GM23338 (cell line): ENCODE results near the gene SH3BP5.
"Not testable (repeated sequence)": the region's sequence is repeated elsewhere in the genome, so short reads cannot be mapped to it uniquely, and the experiment has no call there.

Experiments
- CREB1 ChIP-seq: fragments of 250-450 bp; sonication (Bioruptor Pico); IDR thresholded peaks from 2 replicates; pipeline ENCODE4 v1.5.0; 2020; ENCODE audit warnings: low read depth, mild to moderate bottlenecking, moderate library complexity
- CTCF ChIP-seq, 2 experiments: fragments of 200-600 bp in 1 of 2; sonication (generic) in 1 of 2; conservative IDR thresholded peaks; 2 replicates each; pipeline versions ENCODE4 v1.5.1 to v1.6.1; 2016 to 2017; ENCODE audit warnings: antibody characterized with exemption in 2 of 2, low read depth in 2 of 2, mild to moderate bottlenecking in 2 of 2, moderate library complexity in 1 of 2
- ETS1 ChIP-seq: IDR thresholded peaks from 2 replicates; pipeline ENCODE4 v1.6.1; 2016; ENCODE audit warnings: antibody characterized with exemption
- EZH2 ChIP-seq: fragments of 200-600 bp; sonication (generic); IDR thresholded peaks from one replicate; pipeline ENCODE4 v1.8.0; 2017; ENCODE audit warnings: antibody characterized with exemption, mild to moderate bottlenecking, low read depth; ENCODE audit not compliant: unreplicated experiment
- EZH2phosphoT487 ChIP-seq: fragments of 200-600 bp; sonication (generic); IDR thresholded peaks from one replicate; pipeline ENCODE4 v1.8.1; 2018; ENCODE audit warnings: antibody characterized with exemption; ENCODE audit not compliant: unreplicated experiment
- JUNB ChIP-seq: IDR thresholded peaks from one replicate; pipeline ENCODE4 v1.6.1; 2016; ENCODE audit warnings: antibody characterized with exemption; ENCODE audit not compliant: unreplicated experiment
- NANOG ChIP-seq: IDR thresholded peaks from 2 replicates; pipeline ENCODE4 v1.6.1; 2016; ENCODE audit warnings: antibody characterized with exemption, borderline replicate concordance
- POLR2AphosphoS5 ChIP-seq: IDR thresholded peaks from 2 replicates; pipeline ENCODE4 v1.6.1; 2016; ENCODE audit warnings: antibody characterized with exemption, low read depth
- REST ChIP-seq: IDR thresholded peaks from one replicate; pipeline ENCODE4 v1.6.1; 2018; ENCODE audit warnings: antibody characterized with exemption; ENCODE audit not compliant: unreplicated experiment
- STAT1 ChIP-seq: IDR thresholded peaks from one replicate; pipeline ENCODE4 v1.6.1; 2016; ENCODE audit warnings: antibody characterized with exemption; ENCODE audit not compliant: unreplicated experiment
- ZNF114 ChIP-seq: fragments of 250-450 bp; sonication (Bioruptor Pico); IDR thresholded peaks from 2 replicates; pipeline ENCODE4 v1.5.0; 2020; ENCODE audit warnings: mild to moderate bottlenecking, moderate library complexity
- ZNF331 ChIP-seq: fragments of 250-450 bp; sonication (Bioruptor Pico); IDR thresholded peaks from 2 replicates; pipeline ENCODE4 v1.5.0; 2020; ENCODE audit warnings: low read depth, mild to moderate bottlenecking, moderate library complexity
- TF ChIP-seq, protein P1 (sequence below): fragments of 250-450 bp; sonication (Bioruptor Pico); IDR thresholded peaks from 2 replicates; pipeline ENCODE4 v1.5.0; 2020; ENCODE audit warnings: mild to moderate bottlenecking, moderate library complexity

DNA sequence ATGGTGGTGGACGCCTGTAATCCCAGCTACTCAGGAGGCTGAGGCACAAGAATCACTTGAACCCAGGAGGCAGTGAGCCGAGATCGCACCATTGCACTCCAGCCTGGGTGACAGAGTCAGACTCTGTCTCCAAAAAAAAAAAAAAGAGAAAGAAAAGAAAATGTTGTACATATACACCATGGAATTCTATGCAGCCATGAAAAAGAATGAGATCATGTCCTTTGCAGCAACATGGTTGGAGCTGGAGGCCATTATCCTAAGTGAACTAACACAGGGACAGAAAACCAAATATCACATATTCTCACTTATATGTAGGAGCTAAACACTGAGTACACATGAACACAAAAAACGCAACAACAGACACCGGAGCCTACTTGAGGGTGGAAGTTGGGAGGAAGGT is 17.1 kb upstream of the SH3BP5 start:
- not testable (repeated sequence) for TF ChIP-seq ZNF114 (CRISPR knock-in tag); CTCF (conservative IDR thresholded peaks at IDR 0.05; ENCODE audit: low read depth in 2 of 2); ETS1; EZH2phosphoT487; POLR2AphosphoS5; EZH2; JUNB; ZNF331 (CRISPR knock-in tag); NANOG; REST; STAT1; CREB1
- TF ChIP-seq, protein P1, sequence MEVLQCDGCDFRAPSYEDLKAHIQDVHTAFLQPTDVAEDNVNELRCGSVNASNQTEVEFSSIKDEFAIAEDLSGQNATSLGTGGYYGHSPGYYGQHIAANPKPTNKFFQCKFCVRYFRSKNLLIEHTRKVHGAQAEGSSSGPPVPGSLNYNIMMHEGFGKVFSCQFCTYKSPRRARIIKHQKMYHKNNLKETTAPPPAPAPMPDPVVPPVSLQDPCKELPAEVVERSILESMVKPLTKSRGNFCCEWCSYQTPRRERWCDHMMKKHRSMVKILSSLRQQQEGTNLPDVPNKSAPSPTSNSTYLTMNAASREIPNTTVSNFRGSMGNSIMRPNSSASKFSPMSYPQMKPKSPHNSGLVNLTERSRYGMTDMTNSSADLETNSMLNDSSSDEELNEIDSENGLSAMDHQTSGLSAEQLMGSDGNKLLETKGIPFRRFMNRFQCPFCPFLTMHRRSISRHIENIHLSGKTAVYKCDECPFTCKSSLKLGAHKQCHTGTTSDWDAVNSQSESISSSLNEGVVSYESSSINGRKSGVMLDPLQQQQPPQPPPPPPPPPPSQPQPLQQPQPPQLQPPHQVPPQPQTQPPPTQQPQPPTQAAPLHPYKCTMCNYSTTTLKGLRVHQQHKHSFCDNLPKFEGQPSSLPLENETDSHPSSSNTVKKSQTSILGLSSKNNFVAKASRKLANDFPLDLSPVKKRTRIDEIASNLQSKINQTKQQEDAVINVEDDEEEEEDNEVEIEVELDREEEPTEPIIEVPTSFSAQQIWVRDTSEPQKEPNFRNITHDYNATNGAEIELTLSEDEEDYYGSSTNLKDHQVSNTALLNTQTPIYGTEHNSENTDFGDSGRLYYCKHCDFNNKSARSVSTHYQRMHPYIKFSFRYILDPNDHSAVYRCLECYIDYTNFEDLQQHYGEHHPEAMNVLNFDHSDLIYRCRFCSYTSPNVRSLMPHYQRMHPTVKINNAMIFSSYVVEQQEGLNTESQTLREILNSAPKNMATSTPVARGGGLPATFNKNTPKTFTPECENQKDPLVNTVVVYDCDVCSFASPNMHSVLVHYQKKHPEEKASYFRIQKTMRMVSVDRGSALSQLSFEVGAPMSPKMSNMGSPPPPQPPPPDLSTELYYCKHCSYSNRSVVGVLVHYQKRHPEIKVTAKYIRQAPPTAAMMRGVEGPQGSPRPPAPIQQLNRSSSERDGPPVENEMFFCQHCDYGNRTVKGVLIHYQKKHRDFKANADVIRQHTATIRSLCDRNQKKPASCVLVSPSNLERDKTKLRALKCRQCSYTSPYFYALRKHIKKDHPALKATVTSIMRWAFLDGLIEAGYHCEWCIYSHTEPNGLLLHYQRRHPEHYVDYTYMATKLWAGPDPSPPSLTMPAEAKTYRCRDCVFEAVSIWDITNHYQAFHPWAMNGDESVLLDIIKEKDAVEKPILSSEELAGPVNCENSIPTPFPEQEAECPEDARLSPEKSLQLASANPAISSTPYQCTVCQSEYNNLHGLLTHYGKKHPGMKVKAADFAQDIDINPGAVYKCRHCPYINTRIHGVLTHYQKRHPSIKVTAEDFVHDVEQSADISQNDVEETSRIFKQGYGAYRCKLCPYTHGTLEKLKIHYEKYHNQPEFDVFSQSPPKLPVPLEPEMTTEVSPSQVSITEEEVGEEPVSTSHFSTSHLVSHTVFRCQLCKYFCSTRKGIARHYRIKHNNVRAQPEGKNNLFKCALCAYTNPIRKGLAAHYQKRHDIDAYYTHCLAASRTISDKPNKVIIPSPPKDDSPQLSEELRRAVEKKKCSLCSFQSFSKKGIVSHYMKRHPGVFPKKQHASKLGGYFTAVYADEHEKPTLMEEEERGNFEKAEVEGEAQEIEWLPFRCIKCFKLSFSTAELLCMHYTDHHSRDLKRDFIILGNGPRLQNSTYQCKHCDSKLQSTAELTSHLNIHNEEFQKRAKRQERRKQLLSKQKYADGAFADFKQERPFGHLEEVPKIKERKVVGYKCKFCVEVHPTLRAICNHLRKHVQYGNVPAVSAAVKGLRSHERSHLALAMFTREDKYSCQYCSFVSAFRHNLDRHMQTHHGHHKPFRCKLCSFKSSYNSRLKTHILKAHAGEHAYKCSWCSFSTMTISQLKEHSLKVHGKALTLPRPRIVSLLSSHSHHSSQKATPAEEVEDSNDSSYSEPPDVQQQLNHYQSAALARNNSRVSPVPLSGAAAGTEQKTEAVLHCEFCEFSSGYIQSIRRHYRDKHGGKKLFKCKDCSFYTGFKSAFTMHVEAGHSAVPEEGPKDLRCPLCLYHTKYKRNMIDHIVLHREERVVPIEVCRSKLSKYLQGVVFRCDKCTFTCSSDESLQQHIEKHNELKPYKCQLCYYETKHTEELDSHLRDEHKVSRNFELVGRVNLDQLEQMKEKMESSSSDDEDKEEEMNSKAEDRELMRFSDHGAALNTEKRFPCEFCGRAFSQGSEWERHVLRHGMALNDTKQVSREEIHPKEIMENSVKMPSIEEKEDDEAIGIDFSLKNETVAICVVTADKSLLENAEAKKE (CRISPR knock-in tag): not testable (repeated sequence)
